ES-I3 (cell line): ENCODE results near the gene RAET1L.

Experiments used
- H3K36me3 ChIP-seq: 2 replicates; pipeline ENCODE4 v1.6.1; 2013; ENCODE audit warnings: mild to moderate bottlenecking, low read length, control low read depth, moderate library complexity; ENCODE audit not compliant: insufficient read depth
- H3K4me1 ChIP-seq: 2 replicates; pipeline ENCODE4 v1.6.1; 2013; ENCODE audit warnings: mild to moderate bottlenecking, control low read depth, low read length; ENCODE audit not compliant: insufficient read depth
- H3K9ac ChIP-seq: 2 replicates; pipeline ENCODE4 v1.6.1; 2013; ENCODE audit warnings: low read depth, mild to moderate bottlenecking, low read length, moderate library complexity
- H3K9me3 ChIP-seq: 2 replicates; pipeline ENCODE4 v1.6.1; 2013; ENCODE audit warnings: mild to moderate bottlenecking, low read length, moderate library complexity; ENCODE audit not compliant: control insufficient read depth, insufficient read depth

Gene RAET1L

DNA sequence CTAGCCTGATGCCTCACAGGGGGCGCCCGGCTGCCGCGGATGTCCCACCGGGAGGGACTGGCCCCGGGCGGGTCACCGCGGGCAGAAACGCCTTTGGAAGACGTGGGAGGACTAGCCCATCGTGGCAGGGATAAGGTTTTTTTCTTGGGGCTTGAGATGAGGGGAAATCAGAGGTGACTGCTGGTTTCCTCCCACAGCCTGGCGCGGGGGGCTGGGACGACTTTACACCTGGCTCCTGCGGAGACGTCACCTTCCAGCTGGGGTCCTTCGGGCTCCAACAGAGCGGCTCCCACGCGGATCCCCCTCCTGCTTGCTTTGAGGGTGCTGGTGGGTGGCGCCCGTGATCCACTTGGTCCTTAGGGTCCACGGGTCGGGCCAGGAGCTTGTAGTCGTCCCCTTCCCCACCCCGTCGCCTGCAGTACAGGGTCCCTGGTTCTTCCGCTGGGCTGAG lies 32.2 kb upstream of the RAET1L start:
- Histone ChIP-seq H3K9me3 (no peaks in the 10 kb centered on the region), H3K36me3 (no peaks in the 10 kb centered on the region; the same call in 1 of the 2 replicates), H3K9ac (no peak overlapping the region), H3K4me1 (no peaks in the 10 kb centered on the region)

DNA sequence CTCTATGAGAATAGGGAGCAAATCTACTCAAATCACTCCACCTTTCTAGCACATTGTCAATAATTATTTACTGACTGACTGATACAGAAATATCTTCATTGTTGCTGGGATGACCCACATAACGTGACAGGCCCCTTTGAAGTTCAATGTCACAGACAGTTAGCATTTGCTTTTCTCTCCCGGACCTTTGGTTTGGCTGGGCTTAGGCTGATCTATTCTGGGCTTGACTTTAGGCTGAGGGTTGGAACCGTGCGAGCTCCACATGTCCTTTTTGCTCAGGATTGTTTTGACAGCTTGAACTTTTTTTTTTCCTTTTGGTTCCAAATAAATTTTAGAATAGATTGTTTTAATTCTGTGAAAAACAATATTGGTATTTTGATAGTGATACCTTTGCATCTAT lies 31.6 kb upstream of the RAET1L start:
- H3K36me3 ChIP-seq = no peaks in the 10 kb centered on the region; the same call in 1 of the 2 replicates
- H3K9me3 ChIP-seq = no peaks in the 10 kb centered on the region
- H3K4me1 ChIP-seq = no peaks in the 10 kb centered on the region
- H3K9ac ChIP-seq = no peak overlapping the region

DNA sequence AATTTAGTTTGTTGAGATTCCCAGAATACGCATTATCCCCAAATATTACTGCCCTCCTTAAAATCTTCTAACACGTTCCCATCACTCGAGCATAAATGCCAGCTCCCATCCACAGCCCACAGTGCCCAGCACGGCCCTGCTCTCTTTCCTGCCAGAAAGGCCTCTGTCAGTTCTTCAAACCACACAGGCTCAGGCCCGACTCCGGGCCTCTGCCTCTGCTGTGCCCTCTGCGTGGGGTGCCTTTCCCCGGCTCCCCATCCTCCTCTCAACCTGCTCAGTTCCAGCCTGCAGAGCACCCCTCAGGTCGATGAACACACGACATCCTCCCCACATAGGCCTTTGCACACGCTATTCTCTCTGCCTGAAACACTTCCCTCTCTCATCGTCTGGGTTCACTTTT lies 30.8 kb upstream of the RAET1L start:
- H3K9me3 ChIP-seq = no peaks in the 10 kb centered on the region
- no peak overlapping the region for H3K9ac ChIP-seq
- H3K4me1 ChIP-seq = no peaks in the 10 kb centered on the region
- H3K36me3 ChIP-seq = no peaks in the 10 kb centered on the region; the same call in 1 of the 2 replicates

DNA sequence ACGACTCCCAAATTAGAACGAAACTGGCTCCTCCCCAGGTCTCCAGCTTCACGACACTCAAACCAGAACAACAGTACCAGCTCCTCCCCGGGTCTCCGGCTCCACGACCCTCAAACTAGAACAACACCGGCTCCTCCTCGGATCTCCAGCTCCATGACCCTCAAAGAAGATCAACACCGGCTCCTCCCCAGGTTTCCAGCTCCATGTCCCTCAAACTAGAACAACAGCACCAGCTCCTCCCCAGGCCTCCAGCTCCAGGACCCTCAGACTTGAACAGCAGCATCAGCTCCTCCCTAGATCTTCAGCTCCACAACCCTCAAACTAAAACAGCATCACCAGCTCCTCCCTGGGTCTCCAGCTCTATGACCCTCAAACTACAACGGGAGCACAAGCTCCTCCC lies 29.8 kb upstream of the RAET1L start:
- Histone ChIP-seq H3K4me1 (no peaks in the 10 kb centered on the region), H3K9me3 (no peaks in the 10 kb centered on the region), H3K9ac (no peak overlapping the region), H3K36me3 (no peaks in the 10 kb centered on the region)

DNA sequence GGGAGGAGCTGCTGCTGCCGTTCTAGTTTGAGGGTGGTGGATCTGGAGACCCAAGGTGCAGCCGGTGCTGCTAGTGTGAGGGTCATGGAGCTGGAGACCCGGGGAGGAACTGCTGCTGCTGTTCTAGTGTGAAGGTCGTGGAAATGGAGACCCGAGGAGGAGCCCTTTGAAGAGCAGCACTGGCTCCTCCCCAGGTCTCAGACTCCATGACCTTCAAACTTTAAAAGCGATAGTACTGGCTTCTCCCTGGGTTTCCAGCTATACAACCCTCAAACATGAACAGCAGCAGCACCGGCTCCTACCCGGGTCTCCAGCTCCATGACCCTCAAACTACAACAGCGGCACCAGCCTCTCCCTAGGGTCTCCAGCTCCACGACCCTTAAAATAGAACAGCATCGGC lies 28.1 kb upstream of the RAET1L start:
- H3K9me3 ChIP-seq = no peaks in the 10 kb centered on the region
- H3K9ac ChIP-seq = no peak overlapping the region
- H3K4me1 ChIP-seq = no peaks in the 10 kb centered on the region
- H3K36me3 ChIP-seq = no peaks in the 10 kb centered on the region

DNA sequence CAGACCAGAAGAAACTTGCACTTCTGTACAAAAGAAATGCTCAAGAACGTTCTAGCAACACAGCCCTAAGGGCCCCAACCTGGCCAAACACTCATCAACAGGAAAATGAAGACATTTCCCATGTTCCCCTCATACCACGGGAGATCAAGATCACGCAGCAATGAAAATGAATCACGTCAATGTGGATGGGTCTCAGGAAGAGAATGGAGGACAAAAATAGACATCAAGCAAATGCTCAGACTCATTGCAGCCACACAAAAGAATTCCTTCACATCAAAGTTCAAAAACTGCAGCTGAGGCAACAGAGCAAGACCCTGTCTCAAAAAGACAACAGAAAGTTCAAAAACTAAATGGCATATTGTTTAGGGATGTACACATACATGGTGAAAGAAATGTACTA lies 25.5 kb upstream of the RAET1L start:
- Histone ChIP-seq H3K36me3 (no peaks in the 10 kb centered on the region), H3K4me1 (no peaks in the 10 kb centered on the region), H3K9me3 (no peaks in the 10 kb centered on the region), H3K9ac (no peak overlapping the region)

DNA sequence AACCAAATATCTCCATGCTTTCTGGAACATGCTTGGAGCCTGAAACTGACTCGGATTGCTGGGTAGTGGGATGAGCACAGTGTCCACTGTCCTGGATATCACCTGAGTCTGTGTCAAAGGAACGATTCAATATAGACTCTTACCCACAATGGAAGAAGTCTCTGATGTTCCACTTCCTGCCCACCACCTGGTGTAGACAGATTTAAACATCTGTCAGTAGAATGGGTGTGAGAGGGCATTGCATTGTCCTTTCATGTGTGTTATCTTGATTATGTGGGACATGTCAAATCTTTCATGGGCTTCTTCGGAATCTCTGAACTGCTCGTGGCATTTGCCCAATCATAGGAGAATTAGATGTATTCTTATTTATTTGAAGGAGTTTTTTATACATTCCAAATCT lies 22.8 kb upstream of the RAET1L start:
- no peaks in the 10 kb centered on the region for H3K9me3 ChIP-seq

DNA sequence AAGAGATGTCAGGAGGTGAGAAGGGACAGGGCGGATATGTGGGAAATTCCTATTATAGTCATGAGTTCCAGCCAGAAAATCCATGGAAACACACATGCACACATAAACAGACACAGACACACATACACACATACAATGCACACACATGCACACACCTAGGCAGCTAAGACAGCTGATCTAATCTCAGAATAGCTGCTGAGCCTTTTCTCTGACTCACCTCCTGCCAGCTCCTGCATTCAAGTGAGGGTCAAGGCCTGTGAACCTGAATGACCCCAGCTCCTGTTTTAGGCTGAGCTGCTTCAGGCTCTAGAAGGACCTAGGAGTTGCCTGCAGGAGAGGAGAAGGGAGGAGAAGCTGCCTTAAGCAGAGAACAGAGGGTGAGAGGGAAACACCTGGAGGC lies 21.6 kb upstream of the RAET1L start:
- H3K4me1 ChIP-seq = no peaks in the 10 kb centered on the region
- no peaks in the 10 kb centered on the region for H3K9me3 ChIP-seq
- no peaks in the 10 kb centered on the region for H3K36me3 ChIP-seq
- no peak overlapping the region for H3K9ac ChIP-seq

More for the DNA sequence above, 22.8 kb upstream of the RAET1L start:
- Histone ChIP-seq H3K9ac (no peak overlapping the region), H3K36me3 (no peaks in the 10 kb centered on the region), H3K4me1 (no peaks in the 10 kb centered on the region)

DNA sequence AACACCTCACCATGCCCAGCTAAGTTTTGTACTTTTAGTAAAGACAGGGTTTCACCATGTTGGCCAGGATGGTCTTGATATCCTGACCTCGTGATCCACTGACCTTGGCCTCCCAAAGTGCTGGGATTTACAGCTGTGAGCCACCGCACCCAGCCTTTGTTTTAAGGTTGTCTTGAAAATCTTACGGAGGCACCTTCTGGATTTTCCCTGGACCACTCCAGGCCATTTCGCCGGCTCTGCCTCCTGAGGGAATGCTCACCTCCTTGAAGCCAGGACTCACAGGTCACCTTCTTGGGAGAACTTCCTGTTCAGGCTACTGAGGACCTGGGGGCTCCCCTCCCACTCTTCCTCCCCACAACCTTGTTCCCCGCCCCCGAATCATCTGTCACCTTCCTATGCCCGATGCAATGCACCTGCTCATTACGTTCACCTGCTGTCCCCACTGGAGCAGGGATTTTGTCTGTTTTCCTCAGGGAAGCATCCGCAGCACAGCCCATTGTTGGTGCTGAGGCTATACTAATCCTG lies 19.4 kb upstream of the RAET1L start:
- H3K36me3 ChIP-seq = no peaks in the 10 kb centered on the region
- H3K4me1 ChIP-seq = no peaks in the 10 kb centered on the region
- no peaks in the 10 kb centered on the region for H3K9me3 ChIP-seq
- no peak overlapping the region for H3K9ac ChIP-seq

DNA sequence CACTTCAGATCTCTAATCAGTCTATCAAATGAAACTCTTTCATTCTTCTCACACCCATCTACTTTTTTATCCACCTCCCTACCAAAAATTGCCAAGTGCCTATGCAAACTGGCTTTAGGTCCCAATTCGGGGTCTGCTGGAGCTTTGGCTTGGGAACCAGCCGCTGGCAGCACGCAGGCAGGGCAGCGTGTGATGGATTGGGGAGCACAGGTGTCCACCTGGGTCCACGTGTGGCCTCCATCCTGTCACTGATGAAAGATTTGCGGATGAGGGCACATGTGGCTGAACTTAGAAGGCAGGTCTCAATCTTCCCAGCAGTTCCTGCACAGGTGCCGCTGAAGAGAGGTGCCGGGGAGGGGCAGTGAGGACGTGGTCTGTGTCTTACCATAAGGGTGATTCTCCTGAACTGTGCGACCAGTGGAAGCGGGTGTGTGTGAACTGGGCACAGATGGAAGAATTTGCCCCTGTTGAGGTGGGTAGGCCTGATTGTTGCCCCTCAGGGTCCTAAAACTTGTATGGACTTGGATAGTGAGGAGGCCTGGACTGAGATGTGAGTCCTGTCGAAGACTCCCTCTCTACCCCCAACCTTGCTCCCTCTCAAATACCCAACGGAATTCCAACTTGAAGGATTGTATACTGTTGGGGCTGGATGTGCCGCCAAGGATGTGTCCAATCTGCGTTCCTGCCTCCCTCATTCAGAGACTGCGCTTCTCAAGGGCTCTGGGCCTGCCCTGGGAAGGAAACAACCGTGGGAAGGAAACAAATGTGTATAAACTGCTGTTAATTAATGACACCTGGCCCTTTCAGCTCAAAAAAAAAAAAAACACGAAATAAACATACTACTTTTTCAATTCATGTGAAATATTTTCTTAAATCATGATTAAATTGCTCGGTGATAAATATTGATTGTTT lies 18.4 kb upstream of the RAET1L start:
- H3K9ac ChIP-seq = no peak overlapping the region
- H3K9me3 ChIP-seq = no peaks in the 10 kb centered on the region
- no peaks in the 10 kb centered on the region for H3K4me1 ChIP-seq
- H3K36me3 ChIP-seq = no peaks in the 10 kb centered on the region

DNA sequence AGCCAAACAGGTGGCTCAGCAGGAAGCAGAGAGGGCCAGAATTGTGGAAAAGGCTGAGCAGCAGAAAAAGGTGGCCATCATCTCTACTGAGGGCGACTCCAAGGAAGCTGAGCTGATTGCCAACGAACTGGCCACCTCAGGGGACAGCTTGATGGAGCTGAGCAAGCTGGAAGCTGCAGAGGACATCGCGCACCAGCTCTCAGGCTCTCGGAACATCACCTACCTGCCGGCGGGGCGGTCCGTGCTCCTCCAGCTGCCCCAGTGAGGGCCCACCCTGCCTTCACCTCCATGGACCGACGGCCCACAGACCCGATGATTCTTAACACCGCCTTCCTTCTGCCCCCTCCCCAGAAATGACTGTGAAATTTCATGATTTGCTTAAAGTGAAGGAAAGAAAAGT lies 17.8 kb upstream of the RAET1L start:
- H3K9me3 ChIP-seq = no peaks in the 10 kb centered on the region
- H3K9ac ChIP-seq = no peak overlapping the region
- H3K36me3 ChIP-seq = no peaks in the 10 kb centered on the region
- H3K4me1 ChIP-seq = no peaks in the 10 kb centered on the region

DNA sequence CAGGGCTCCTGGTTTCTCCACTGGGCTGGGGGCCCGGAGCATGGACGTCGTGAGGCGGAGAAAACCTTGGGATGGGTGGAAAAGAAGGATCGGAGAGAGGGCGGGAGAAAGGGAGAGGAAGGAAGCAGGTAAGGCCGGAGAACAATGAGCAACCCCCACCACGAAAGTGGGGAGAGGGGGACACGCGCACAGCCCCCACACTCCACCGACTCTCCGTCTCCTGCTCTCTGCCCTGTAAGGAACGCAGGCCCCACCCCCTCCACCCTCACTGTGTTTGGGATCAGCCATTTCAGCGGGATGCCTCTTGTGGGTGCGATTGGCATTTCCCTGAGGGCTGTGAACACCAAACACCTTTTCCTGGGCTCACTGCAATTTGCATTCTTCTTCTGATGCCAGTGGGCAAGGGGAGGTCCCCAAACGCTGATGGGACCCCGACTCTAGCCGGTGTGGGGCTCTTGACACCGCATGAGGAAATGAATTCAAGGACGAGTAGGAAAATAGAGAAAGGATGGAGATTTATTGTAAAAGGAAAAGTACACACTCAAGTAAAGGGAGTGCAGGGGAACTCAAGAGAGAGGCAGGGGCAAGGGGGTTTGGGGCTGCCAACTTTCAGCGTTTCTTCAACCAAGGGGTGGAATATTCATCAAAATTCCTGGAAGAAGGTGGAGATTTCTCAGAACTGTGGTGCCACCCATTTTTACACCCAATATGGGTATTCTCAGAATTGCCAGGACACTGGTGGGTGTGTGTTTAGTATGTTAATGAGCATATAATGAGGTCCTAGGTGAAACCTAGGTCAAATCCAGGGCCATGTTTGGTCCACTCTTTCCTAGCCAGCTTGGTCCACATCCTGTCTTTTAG lies 13.1 kb upstream of the RAET1L start:
- no peaks in the 10 kb centered on the region; the same call in 1 of the 2 replicates for H3K9me3 ChIP-seq
- H3K9ac ChIP-seq = peak overlapping the region; percentile 47; the same call in 1 of the 2 replicates
- no peaks in the 10 kb centered on the region for H3K4me1 ChIP-seq
- no peaks in the 10 kb centered on the region for H3K36me3 ChIP-seq

DNA sequence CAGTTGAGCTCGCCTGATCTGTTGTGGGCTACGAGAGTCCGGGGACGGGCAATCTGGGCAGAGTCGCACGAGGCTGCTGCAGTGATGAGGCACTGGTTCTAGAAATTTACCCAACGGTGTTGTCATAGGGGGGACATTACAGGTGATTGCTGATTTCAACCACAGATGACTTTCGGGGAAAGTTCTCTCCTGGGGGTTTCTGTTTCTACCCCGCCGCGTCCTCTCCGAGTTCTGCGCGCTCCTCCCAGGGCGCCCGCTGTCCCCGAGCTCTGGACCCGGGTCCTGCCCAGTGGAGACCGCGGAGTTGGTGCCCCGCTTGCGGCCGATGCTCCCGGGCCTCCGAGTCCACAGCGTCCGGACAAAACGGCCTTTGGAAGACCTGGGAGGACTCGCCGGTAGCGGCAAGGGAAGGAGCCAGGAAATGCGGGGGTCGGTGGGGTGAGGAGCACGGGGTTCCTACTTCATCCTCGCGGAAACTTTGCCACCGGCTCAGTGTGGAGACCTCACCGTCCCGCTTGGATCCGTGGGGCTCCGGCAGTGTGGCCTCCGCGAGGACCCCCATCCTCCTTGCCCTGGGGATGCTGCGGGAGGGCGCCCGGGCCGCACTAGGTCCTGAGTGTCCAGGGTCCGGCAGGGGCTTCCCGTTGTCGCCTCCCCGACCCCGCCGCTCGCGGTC lies 12.3 kb upstream of the RAET1L start:
- Histone ChIP-seq H3K36me3 (no peaks in the 10 kb centered on the region), H3K9ac (peak overlapping the region; percentile 47), H3K4me1 (no peaks in the 10 kb centered on the region), H3K9me3 (no peaks in the 10 kb centered on the region; the same call in 1 of the 2 replicates)

DNA sequence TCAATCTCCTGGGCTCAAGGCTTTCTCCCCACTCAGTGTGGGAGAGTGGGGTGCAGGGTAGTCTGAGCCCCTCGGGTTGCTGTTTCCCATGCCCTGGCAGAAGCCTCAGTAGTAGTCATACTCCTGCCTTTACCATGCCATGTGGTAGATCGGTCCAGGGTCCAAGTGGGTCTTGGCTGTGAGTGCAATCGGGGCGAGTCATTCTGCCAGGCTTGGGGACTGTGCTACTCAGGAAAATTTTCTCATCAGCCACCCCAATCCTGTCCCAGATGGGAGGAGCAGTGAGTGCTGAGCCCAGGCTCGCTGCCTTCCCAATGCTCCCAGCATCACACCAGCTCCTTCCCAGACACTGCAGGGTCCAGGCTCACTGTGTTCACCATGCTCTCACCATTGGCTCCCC lies 10.7 kb upstream of the RAET1L start:
- Histone ChIP-seq H3K9ac (no peak overlapping the region), H3K36me3 (no peaks in the 10 kb centered on the region), H3K9me3 (no peaks in the 10 kb centered on the region; the same call in 1 of the 2 replicates), H3K4me1 (no peaks in the 10 kb centered on the region)
